Lung microvascular endothelial cell (primary cell): ENCODE results near the gene ADAMTSL1. TPM values are rescaled to one million over a fixed set of nuclear protein-coding genes. Genes with fewer than 3 reads are reported as not detected.
A peak's percentile ranks its signal among the peaks of the same experiment; 100 is the strongest.

Source experiments
- DNase-seq, 2 donors: peaks; one replicate each; pipeline versions ENCODE4 v3.0.0 to v3.0.0-alpha.2; 2010; ENCODE audit warnings: low read depth in 2 of 2
- total RNA-seq: library from RNA; depleted of rRNA; stranded (reverse); fragments of >200 nt; gene quantifications from 2 replicates; pipeline ENCODE4 v1.2.1, GENCODE V29; 2014

ADAMTSL1 gene
- total RNA-seq, 1 donor from 2014 or later, result 0.99 TPM

DNA sequence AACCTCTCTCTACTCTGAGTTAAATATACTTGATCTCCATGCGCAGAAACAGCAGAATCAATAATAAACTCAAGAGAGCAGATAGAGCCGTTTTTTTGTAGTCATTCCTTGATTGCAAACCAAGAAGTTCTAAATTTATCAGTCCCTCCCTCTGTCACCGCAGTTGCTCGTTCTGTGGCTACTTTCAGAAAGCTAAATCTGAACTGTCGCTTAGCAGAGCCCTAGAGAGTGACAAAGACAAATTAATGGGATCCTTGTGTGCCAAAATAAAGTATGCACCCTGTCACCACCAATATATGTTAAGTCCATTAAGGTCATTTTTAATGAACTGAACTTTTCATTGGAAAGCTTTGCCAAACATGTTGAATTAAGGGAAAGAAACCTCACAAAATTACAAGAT, 218.3 kb downstream of the ADAMTSL1 start:
- DNase-seq, result no peak

DNA sequence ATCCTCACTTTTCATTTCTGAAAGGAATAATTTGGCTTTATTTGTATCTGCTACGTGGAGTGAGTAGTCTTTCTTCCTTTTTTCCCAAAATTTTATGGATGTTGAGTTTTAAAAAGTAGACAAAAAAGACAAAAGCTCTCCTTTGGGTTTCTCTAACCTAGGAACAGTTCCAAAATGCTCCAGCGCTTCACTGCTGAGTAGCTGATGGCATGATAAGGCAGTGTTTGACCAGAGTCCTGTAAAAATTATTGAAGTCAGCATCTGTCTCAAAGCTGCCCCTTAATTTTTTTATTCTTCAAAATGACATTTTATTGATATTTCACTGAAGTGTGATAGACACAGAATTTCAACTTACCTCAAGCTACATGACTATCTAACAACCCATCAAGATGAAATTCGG, 219.0 kb downstream of the ADAMTSL1 start:
- no peak for DNase-seq

DNA sequence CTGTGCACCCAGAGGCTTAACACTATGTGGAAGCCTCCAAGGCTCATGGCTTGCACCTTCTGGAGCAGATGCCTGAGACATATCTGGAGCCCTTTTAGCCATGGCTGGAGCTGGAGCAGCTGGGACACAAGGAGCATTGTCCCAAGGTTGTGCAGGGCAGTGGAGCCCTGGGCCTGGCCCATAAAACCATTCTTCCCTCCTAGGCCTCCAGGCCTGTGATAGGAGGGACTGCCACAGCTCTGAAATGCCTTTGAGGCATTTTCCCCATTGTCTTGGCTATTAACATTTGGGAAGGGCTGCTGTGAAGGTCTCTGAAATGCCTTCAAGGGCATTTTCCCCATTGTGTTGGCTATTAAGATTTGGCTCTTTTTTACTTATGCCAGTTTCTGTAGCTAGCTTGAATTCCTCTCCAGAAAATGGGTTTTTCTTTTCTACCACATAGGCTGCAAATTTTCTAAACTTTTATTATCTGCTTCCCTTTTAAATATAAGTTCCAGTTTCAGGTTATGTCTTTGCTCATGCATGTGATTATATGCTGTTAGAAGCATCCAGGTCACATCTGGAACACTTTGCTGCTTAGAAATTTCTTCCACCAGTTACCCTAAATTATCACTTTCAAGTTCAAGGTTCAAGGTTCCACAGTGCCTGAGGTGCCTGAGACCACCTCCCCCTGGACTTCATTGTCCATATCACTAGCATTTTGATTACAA, 221.2 kb downstream of the ADAMTSL1 start:
- no peak for DNase-seq

DNA sequence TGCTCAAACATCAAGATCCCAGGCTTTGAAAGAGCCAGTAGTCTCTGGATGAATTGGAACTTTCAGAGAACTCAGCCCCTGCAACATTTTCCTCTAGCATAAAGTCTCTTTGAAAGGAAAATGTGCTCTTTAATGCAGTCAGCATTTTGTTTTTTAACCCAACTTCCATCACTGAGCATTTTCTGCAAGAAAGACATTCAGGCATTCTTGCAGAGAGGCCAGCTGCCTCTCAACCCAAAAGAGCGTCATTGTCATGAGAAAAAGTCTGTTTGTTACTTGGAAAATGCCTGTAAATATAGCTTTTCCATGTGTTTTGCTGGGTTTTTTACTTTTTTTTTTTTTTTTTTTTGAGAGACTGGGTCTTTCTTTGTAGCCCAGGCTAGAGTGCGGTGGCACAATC, 225.0 kb downstream of the ADAMTSL1 start:
- DNase-seq, result no peak

DNA sequence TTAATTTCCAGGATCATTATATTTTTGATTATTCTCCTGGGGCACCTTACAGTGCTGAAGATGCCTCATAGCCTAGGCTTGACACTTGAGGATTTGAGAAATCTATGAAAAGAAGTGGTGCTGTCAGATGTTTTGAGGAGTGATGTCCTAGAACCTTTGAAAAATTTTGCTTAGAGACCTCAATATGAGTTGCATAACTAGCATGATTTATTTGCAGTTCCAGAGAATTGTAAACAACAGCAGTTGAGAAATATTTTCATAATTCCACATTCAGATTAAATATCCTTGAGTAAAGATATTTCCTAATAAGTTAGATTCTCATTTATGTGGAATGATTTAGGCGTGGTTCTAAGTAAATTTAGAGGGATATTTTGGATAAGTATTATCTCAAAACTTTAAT, 225.8 kb downstream of the ADAMTSL1 start:
- no peak for DNase-seq

DNA sequence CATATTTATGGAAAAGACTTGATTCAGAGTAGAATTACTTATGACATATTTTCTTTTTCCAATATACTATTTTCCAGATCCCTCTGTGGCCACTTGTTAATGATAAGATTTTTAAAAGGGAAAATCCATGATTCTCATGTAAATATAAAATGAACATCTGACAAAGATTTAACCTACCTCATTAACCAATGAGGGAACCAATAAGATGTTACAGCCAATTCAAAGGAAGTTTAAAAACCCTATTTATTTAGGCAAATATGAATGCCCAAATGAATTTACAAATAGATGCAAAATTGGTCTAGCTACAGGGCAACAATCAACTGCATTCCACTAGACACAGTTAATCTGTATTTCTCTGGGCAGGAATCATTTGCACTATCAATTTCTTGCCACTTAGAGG, 226.8 kb downstream of the ADAMTSL1 start:
- DNase-seq, result no peak

DNA sequence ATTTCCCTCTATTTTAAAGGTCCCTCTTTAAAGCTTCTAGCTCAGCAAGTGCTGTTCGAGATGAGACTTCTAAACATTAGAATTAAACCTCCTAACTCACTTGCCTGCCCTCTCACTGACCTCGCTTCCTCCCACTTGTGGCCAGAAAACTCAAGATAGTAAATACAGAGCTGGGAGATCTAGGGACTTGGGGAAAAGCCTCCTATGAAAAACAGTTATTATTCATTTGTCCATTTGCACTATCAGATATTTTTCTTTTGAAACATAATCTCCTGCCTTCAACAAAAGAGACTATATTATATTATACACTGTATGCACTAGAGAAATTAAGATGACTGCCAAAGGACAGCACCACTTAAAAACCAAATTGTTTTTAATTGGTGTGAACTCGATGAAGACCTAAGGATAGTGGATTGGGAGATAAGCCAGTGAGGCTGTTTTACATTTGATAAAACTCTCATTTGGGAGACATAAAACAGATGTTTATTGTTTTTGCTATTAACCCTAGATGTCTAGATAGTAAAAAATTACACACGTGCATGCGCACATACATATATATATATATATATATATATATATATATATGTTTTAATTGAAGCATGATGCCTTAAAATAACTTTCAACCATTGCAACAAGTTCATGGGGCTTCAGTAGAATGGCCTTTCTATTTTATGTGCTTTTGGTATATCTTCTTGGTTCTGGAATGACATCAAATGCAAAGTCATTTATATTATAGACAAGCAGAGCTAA, 229.4 kb downstream of the ADAMTSL1 start:
- DNase-seq, result no peak

DNA sequence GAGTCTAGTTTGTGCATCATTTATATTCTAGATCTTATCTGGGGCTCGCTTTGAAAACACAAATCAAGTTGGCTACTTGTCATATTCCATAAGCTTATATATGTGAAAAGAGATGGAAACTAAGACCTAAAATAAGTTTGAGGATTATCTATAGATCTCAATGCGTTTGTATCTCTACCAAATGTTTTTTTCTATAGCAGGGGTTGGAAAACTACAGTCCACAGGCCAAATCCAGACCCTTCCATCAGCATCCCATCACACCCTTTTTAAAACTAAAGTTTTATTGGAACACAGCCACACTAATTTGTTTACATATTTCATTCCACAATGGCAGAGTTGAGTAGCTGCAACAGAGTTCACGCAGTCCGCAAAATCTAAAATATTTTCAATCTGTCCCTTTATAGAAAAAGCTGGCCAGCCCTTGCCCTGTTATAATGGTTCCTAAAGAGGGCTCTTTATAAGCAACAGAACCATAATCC, 230.0 kb downstream of the ADAMTSL1 start:
- DNase-seq, result no peak

DNA sequence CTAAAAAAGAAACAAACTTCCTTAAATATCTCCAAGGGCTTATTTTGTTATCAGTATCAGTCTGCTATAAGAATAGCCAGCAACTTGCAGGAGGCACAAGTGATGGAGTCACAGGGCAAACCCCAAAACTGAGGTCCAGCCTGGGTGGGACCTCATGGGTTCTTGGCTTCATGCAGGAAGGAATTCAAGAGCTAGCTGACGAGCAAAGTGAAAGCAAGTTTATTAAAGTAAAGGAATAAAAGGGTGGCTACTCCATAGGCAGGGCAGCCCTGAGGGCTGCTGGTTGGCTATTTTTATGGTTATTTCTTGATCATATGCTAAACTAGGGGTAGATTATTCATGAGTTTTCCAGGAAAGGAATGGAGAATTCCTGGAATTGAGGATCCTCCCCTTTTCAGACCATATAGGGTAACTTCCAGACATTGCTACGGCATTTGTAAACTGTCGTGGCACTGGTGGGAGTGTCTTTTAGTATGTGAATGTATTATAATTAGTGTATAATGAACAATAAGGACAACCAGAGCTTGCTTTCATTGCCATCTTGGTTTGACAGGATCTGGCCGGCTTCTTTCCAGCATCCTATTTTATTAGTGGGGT, 231.9 kb downstream of the ADAMTSL1 start:
- DNase-seq, result peak in 1 of 2 donors; percentile 37

- DNase-seq, result no peak
Measured at GRCh38 chr9:18706648-18707047, 232.7 kb downstream of the ADAMTSL1 start.

- no peak for DNase-seq
Measured at GRCh38 chr9:18707061-18707461, 233.1 kb downstream of the ADAMTSL1 start.

DNA sequence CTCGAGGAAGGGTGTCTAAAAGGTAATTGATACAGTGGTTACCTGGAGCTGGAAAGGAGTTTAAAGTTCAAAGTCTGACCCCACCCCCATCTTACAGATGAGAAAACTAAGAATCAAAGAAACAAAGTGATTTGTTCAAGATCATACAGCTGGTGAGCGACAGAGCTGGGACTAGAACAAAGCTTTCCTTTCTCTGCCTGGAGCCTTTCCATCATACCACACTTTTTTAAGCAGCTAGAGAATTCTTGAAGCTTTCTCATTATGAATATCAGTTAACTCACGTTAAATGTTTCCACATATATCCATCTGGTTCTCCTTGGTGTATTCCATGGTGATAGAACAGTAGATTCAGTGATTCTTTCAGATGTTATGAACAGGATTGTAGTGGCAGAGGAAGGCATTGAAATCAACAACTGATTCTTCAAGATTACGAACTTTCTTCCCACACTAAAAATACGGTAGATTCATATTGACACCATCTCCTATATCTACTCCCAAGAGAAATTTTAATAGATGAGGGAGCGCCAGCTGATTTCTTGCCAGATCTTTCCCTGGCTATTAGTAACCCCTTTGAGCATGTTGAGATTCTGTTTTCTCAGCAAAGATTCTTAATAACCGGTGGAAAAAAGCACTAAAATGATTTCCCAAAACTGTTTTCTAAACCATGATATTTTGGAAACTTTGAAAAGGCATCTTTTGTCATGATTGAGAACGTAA, 233.7 kb downstream of the ADAMTSL1 start:
- no peak for DNase-seq

DNA sequence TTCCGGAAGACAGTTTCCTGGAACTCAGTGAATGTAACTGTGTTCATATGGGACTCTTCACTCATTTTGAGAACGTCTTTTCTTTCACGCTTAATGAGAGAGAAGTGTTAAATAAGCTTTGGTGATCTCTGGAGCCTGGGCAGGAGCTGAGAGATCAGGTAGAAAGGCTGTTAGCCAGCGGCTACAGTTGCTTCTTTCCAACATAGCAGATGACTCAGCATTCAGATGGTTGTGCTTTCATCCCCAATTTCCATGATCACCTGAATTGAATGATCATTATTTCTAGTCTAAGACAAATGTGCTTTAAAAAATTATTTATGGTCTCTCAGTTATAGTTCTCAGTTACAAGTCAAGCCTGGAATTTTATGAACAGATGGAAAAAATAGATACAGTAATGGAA, 234.5 kb downstream of the ADAMTSL1 start:
- DNase-seq, result no peak

DNA sequence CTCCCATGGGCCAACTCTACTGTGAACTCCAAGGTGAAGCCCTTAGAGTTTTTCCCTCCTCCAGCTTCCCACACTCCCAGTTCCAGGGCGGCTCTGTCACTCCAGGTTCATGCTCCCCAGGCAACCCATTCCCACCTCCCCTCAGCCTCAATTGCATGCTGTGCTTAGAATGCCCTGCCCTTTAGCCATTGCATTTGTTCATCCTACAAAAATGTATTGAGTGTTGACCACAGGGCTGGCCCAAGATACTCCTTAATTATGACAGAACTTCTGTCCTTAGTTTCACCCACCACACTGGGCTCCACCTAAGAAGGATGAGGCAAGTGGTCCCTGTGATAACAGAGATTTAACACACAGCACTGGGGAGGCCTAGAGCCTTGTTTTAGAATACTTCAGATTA, 236.1 kb downstream of the ADAMTSL1 start:
- DNase-seq, result no peak

GRCh38 chr9:18717759-18718158, 243.8 kb downstream of the ADAMTSL1 start:
- no peak for DNase-seq

DNA sequence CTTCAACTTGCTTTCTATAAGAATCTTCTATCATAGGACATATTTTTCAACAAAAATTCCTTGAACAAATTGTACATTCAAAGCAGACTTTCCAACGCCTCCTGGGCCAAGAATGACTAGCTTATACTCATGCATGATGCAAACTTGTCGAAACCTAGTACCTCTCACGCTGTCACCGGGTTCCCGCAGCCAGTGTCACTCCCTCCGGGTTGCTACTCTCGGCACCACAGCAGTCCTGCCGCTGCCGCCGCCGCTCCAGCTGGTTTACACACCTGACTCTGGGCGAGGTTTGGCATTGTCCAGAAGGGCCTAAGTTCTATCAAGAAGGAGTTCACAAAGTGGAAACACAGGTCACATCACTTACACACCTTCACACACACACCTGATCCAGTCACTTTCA, 244.4 kb downstream of the ADAMTSL1 start:
- no peak for DNase-seq

GRCh38 chr9:18718932-18719331, 245.0 kb downstream of the ADAMTSL1 start:
- DNase-seq, result no peak

GRCh38 chr9:18720691-18721090, 246.7 kb downstream of the ADAMTSL1 start:
- DNase-seq, result no peak

DNA sequence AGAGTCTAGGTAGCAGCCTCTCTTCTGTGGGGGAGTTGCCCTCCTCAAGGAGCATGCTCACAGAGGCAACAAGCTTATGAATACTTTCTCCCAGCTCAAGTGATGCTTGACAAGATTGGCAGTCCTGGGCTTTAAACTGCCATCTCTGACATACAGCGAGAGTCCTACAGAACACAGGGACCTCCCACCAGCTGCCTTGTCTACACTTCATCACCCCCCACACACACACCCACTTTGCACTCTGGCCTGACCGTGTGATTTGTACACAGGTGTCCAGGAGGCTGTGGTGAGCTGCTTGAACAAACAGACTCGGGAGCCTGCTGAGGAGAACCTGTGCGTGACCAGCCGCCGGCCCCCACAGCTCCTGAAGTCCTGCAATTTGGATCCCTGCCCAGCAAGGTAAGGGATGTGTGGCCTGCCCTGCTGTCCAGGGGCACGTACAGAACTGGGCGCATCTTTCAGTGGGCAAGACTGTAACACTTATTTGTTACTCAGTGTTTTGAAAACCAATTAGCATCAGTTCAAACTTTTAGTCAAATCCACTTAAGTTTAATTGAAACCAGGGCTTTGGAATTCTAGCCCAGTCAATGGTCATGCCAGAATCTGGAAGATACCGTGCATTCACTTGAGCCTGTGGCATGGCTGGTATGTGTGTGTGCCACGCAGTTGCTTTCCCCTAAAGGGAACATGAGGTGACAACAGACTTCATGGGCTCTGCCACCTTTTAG, 247.5 kb downstream of the ADAMTSL1 start:
- DNase-seq, result no peak

DNA sequence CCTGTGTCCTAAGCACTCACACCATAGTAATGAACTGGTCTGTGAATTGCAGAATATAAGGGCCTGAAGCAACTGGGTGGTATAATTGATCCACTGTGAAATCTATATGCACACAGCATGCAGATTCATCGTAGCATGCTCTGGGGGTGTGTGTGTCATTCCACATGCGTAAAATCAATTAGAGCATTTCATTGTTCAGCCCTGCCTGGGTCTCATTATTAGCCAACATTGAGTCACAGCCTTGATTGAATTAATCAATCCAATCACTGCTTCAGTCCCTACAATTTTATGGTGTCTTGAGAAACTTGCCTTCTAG, 248.0 kb downstream of the ADAMTSL1 start:
- no peak for DNase-seq

DNA sequence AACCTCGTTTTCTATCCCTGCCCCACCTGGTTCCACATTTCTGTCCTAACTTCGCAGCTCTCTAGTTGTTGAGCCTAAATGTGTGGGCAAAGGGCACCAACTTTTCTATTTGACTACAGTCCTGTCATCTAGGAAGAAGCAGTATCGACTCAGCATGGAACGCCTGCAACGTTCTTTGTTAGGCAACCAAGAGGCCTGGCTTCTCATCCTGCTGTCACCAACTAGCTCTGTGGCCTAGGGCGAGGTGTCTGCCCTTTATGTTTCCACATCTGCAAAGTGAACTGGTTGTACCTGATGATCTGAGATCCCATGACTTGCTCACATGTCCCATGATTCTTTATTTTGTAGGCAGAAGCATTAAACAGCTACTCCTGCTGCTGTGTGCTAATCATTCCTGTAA, 248.9 kb downstream of the ADAMTSL1 start:
- DNase-seq, result no peak

DNA sequence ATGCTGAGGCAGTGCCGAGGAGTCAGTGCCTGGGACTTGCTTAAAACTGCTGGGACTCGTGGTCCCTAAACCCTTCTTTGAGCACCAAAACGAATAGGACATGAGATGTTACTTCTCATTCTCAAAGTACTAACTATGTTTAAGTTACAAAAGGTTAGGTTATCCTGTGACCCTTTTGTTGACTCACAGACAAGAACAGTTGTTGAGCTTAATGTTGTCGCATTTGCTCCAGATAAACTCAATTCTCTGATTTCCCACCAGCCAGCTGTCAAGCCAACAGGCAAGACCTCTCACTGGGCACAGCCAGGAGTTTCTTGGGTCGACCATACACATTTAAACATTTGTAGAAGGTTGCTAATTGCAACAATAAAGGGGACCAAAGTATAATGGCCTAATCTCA, 249.4 kb downstream of the ADAMTSL1 start:
- DNase-seq, result no peak
